ENCODE data around the gene MORC4. TPM values are rescaled to one million over a fixed set of nuclear protein-coding genes. Genes with fewer than 3 reads are reported as not detected.
A peak's percentile ranks its signal among the peaks of the same experiment; 100 is the strongest.

MORC4 gene
- total RNA-seq, 1 experiment from 2014 or later, result 24.8 TPM

DNA sequence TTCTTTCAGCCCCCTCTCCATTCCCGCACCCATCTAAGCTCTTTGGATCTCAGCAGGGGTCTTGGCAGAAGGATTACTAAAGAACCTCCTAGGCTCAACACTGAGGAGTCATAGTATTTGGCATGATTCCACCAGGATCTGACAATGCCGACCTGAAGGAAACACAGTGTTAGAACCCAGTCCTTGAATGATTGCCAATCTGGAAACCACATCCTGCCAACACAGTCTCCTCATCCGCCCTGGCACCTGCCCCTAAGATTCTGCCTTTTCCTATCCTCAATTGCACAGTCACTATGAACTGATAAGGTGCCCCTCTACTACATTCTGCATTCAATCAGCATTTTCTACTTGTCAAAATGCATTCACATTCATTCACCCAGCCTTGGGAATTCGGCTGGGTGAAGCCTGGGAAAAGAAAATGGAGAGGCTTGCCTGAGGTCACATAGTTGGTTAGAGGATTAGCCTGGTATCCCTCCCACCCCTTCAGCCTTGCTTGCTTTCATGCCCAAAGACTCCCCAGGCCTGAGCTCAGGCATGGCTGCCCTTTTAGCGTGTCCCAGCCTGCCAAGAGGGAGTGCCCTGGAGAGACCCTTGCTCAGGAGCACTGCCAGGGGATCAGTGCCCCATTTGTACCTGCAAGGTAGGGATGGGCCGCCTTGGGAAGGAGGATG, 82.0 kb downstream of the MORC4 start:
- CTCF ChIA-PET, result no interaction called here
- POLR2A ChIA-PET (ENCODE audit: unreplicated experiment), result no interaction called here
- Histone ChIP-seq H3K4me1 (ENCODE audit: insufficient read depth, low read length) (peaks cover 20% of the 10 kb centered on the region), H3K27ac (ENCODE audit: low read length) (no peak overlapping the region), H2AFZ (ENCODE audit: low read length) (no peak overlapping the region), H3K4me2 (ENCODE audit: low read length) (peak overlapping the region; percentile 52), H3K27me3 (ENCODE audit: low read length) (no peaks in the 10 kb centered on the region), H3K9ac (ENCODE audit: low read length) (no peak overlapping the region), H3K9me2 (replicated peaks; ENCODE audit: low read length) (no peaks in the 10 kb centered on the region), H3K79me2 (ENCODE audit: low read length) (no peaks in the 10 kb centered on the region), H3K36me3 (ENCODE audit: low read depth, low read length) (no peaks in the 10 kb centered on the region), H3K4me3 (ENCODE audit: low read length) (no peak overlapping the region), H3K9me3 (ENCODE audit: low read length) (no peaks in the 10 kb centered on the region), H3F3A (ENCODE audit: low read length, unreplicated experiment) (no peaks in the 10 kb centered on the region), H4K20me1 (ENCODE audit: low read length) (no peaks in the 10 kb centered on the region)
- TF ChIP-seq, protein P1, sequence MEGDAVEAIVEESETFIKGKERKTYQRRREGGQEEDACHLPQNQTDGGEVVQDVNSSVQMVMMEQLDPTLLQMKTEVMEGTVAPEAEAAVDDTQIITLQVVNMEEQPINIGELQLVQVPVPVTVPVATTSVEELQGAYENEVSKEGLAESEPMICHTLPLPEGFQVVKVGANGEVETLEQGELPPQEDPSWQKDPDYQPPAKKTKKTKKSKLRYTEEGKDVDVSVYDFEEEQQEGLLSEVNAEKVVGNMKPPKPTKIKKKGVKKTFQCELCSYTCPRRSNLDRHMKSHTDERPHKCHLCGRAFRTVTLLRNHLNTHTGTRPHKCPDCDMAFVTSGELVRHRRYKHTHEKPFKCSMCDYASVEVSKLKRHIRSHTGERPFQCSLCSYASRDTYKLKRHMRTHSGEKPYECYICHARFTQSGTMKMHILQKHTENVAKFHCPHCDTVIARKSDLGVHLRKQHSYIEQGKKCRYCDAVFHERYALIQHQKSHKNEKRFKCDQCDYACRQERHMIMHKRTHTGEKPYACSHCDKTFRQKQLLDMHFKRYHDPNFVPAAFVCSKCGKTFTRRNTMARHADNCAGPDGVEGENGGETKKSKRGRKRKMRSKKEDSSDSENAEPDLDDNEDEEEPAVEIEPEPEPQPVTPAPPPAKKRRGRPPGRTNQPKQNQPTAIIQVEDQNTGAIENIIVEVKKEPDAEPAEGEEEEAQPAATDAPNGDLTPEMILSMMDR (conservative IDR thresholded peaks at IDR 0.05; ENCODE audit: low read depth, low read length), result no peak
- TF ChIP-seq EZH2phosphoT487 (IDR thresholded peaks at IDR 0.05; ENCODE audit: borderline replicate concordance, low read length), result no peak
- TF ChIP-seq EZH2 (IDR thresholded peaks at IDR 0.05; ENCODE audit: low read length, unreplicated experiment), result no peak
- intact Hi-C loops (cut with micrococcal nuclease), result no loop called here
- ATAC-seq (peak; percentile 89), DNase-seq (peak; percentile 95)
- no TSS peak for BruUV-seq (replicated peaks)

DNA sequence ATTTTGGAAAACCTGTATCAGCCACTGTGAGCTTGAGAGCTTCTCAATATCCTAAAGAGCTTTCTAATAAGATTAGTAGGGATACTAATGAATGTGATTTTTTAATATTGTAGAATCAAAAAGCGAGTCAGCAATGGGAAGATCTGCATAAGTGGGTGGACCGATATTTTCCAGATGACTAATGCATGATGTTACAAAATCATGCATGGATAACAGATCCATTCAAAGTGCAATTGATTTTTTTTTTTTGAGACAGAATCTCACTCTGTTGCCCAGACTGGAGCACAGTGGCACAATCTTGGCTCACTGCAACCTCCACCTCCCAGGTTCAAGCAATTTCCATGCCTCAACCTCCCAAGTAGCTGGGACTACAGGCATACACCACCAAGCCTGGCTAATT, 87.1 kb downstream of the MORC4 start:
- intact Hi-C loops (cut with micrococcal nuclease), result no loop called here
- H4K20me1 ChIP-seq (ENCODE audit: low read length), result no peaks in the 10 kb centered on the region
- ChIA-PET POLR2A (ENCODE audit: unreplicated experiment) (no interaction called here), CTCF (no interaction called here)
- TF ChIP-seq EZH2phosphoT487 (IDR thresholded peaks at IDR 0.05; ENCODE audit: borderline replicate concordance, low read length) (no peak), EZH2 (IDR thresholded peaks at IDR 0.05; ENCODE audit: low read length, unreplicated experiment) (no peak)
- TF ChIP-seq, protein P1 (conservative IDR thresholded peaks at IDR 0.05; ENCODE audit: low read depth, low read length), result no peak
- ATAC-seq, result peak; percentile 48; the same call in 1 of the 2 replicates
- BruUV-seq (replicated peaks), result no TSS peak
- peak; percentile 52 for DNase-seq
- no peak overlapping the region for H3K4me3 ChIP-seq (ENCODE audit: low read length)
- H3K9me2 ChIP-seq (replicated peaks; ENCODE audit: low read length), result no peaks in the 10 kb centered on the region
- no peak overlapping the region for H3K4me2 ChIP-seq (ENCODE audit: low read length)
- H3K4me1 ChIP-seq (ENCODE audit: insufficient read depth, low read length), result peaks cover 17% of the 10 kb centered on the region
- no peak overlapping the region for H3K9ac ChIP-seq (ENCODE audit: low read length)
- H3K27me3 ChIP-seq (ENCODE audit: low read length), result no peaks in the 10 kb centered on the region
- H3K9me3 ChIP-seq (ENCODE audit: low read length), result no peaks in the 10 kb centered on the region
- H3K36me3 ChIP-seq (ENCODE audit: low read depth, low read length), result no peaks in the 10 kb centered on the region
- H3K27ac ChIP-seq (ENCODE audit: low read length), result no peak overlapping the region
- H3F3A ChIP-seq (ENCODE audit: low read length, unreplicated experiment), result no peaks in the 10 kb centered on the region
- no peaks in the 10 kb centered on the region for H3K79me2 ChIP-seq (ENCODE audit: low read length)
- H2AFZ ChIP-seq (ENCODE audit: low read length), result no peak overlapping the region

DNA sequence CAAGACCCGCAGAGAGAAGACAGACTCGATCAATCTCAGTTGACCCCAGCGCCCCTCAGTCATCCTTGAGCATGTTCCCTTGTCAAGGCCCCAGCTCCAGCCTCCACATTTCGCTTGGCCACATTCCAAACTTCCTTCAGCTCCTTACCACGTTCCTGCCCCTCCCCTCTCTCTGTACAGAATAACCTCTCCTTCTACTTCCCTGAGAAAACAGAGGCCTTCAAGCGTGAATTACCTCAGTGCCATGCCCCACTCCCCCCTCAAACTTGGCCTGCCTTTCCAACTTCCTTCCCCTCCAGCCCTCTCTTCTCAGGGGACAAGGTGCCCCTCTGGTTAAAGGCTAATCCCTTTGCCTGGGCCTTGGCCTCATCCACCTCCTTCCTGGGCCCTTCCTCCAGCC, 93.7 kb downstream of the MORC4 start:
- H3K9ac ChIP-seq (ENCODE audit: low read length), result no peak overlapping the region
- no peaks in the 10 kb centered on the region for H3K9me2 ChIP-seq (replicated peaks; ENCODE audit: low read length)
- no peaks in the 10 kb centered on the region for H3K27me3 ChIP-seq (ENCODE audit: low read length)
- ChIA-PET CTCF (no interaction called here), POLR2A (ENCODE audit: unreplicated experiment) (no interaction called here)
- H4K20me1 ChIP-seq (ENCODE audit: low read length), result no peaks in the 10 kb centered on the region
- no peak overlapping the region for H2AFZ ChIP-seq (ENCODE audit: low read length)
- no peak for TF ChIP-seq EZH2 (IDR thresholded peaks at IDR 0.05; ENCODE audit: low read length, unreplicated experiment)
- no peak for TF ChIP-seq EZH2phosphoT487 (IDR thresholded peaks at IDR 0.05; ENCODE audit: borderline replicate concordance, low read length)
- TF ChIP-seq, protein P1 (conservative IDR thresholded peaks at IDR 0.05; ENCODE audit: low read depth, low read length), result no peak
- no peaks in the 10 kb centered on the region for H3F3A ChIP-seq (ENCODE audit: low read length, unreplicated experiment)
- no peaks in the 10 kb centered on the region for H3K4me1 ChIP-seq (ENCODE audit: insufficient read depth, low read length)
- intact Hi-C loops (cut with micrococcal nuclease), result no loop called here
- H3K27ac ChIP-seq (ENCODE audit: low read length), result no peak overlapping the region
- BruUV-seq (replicated peaks), result no TSS peak
- H3K36me3 ChIP-seq (ENCODE audit: low read depth, low read length), result no peaks in the 10 kb centered on the region
- DNase-seq (no peak), ATAC-seq (no peak)
- H3K4me3 ChIP-seq (ENCODE audit: low read length), result no peak overlapping the region
- no peaks in the 10 kb centered on the region for H3K9me3 ChIP-seq (ENCODE audit: low read length)
- H3K79me2 ChIP-seq (ENCODE audit: low read length), result no peaks in the 10 kb centered on the region
- H3K4me2 ChIP-seq (ENCODE audit: low read length), result no peak overlapping the region
